Upper lobe of right lung (tissue), 1 donor: ENCODE data around the gene ZNF793. TPM values are rescaled to one million over a fixed set of nuclear protein-coding genes. Genes with fewer than 3 reads are reported as not detected.

Experiments used
- ATAC-seq: fragments of 200-7000 bp; cut with Tn5 transposase; one replicate; pipeline ENCODE4 v1.9.1; 2020; ENCODE audit warnings: mild to moderate bottlenecking, moderate library complexity
- DNase-seq: peaks from one replicate; pipeline ENCODE4 v3.0.0-alpha.2; 2020
- H3K27ac ChIP-seq: fragments of 200-600 bp; one replicate; pipeline ENCODE4 v1.8.0; 2022
- H3K27me3 ChIP-seq: fragments of 200-600 bp; one replicate; pipeline ENCODE4 v1.8.0; 2022; ENCODE audit warnings: mild to moderate bottlenecking
- H3K36me3 ChIP-seq: fragments of 200-600 bp; one replicate; pipeline ENCODE4 v1.8.0; 2022
- H3K4me1 ChIP-seq: fragments of 200-600 bp; one replicate; pipeline ENCODE4 v1.8.0; 2022
- H3K4me3 ChIP-seq: fragments of 200-600 bp; one replicate; pipeline ENCODE4 v1.8.0; 2022; ENCODE audit warnings: mild to moderate bottlenecking
- H3K9me3 ChIP-seq: fragments of 200-600 bp; one replicate; pipeline ENCODE4 v1.8.0; 2022
- intact Hi-C: fragments of 100-400 bp; cut with DNase I; formaldehyde crosslinking; loops from one replicate; pipeline ENCODE4 v1.11.0; 2022
- total RNA-seq: library from RNA; stranded (reverse); fragmentation: NEBNext Ultra II Directional; extraction: Animal tissue kit (Norgen Biotek cat#: 25700); gene quantifications from one replicate; pipeline ENCODE4 v1.2.1, GENCODE V29; 2021
- TF ChIP-seq, protein P1 (sequence below): fragments of 200-600 bp; IDR thresholded peaks from one replicate; pipeline ENCODE4 v1.8.0; 2022; ENCODE audit warnings: antibody characterized with exemption
- donor health status: DM: no; HTN: yes; CAD: no; lungs with severe emphysema.

Gene ZNF793
- total RNA-seq, 1 donor from 2014 or later, result 4.2 TPM

DNA sequence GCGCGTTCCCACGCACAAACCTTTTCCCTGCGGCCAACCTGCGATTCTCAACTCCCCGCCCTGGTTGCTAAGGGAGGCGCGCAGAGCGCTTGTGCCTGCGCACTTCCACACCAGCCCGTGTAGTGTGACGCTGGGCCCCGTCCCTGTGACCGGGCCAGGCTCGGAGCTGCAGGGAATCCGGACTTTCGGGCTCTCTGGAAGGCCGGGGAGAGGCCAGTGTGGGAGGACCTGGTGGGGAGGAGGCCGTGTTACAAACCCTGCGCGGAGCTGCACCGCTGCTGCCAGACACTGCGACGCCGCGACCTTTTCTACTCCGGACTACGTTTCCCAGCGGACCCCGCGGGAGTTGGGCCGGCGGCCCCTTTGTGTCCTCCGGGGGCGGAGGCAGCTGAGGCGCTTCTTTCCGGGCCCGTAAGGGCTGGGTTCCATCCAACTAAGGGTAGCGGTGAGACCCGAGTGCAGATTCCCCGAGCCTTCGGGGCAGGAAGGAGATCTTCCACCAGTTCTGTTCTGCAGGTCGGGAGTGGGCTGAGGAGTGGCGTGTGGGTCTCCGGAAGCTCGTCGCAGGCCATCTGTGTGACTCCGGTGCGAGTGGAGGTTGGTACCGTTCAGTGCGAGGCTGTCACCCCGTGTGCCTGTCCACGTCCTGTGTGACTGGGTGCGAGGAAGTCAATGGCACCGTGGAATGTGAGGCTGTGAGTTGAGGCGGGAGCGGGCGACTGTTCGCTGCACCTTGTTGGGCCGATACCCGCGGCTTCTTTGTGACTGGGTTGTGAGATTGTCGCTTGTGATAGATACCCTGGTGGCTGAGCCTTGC is 37.6 kb upstream of the ZNF793 start, which contains the start of gene ZNF570:
ZNF570 (plus strand) TSS at position 396 of the 817 bp plus-strand sequence. CDS start 999 bp downstream, outside the sequence.
- Histone ChIP-seq H3K27ac (peak within 1 kb of the TSS; percentile 93), H3K27me3 (no peaks in the 10 kb centered on the region), H3K4me3 (peak within 1 kb of the TSS; percentile 85), H3K9me3 (no peaks in the 10 kb centered on the region), H3K4me1 (peaks cover 21% of the 10 kb centered on the region), H3K36me3 (peaks cover under 1% of the 10 kb centered on the region)
- intact Hi-C loops, result no loop called here
- peak; percentile 95 for DNase-seq
- peak; percentile 91 for ATAC-seq
- TF ChIP-seq, protein P1, sequence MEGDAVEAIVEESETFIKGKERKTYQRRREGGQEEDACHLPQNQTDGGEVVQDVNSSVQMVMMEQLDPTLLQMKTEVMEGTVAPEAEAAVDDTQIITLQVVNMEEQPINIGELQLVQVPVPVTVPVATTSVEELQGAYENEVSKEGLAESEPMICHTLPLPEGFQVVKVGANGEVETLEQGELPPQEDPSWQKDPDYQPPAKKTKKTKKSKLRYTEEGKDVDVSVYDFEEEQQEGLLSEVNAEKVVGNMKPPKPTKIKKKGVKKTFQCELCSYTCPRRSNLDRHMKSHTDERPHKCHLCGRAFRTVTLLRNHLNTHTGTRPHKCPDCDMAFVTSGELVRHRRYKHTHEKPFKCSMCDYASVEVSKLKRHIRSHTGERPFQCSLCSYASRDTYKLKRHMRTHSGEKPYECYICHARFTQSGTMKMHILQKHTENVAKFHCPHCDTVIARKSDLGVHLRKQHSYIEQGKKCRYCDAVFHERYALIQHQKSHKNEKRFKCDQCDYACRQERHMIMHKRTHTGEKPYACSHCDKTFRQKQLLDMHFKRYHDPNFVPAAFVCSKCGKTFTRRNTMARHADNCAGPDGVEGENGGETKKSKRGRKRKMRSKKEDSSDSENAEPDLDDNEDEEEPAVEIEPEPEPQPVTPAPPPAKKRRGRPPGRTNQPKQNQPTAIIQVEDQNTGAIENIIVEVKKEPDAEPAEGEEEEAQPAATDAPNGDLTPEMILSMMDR, result no peak

DNA sequence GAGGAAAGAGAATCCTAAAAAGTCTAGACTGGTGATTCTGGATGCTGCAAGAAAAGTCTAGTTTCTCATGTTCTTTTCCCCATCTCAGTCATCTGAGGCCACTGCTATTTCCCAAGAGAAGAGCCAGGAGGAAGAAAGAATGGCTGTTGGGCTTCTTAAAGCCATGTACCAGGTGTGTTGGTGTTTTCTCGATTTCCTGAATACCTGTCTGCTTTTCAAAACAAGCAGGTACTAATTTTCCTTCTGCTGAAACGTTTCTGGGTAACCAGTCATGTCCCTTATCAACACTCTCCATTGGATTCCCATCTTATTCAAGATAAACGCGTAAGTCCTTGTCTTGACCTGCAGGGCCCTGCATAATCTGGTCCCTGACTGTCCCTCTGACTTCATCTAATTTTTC is 36.5 kb upstream of the ZNF793 start:
- Histone ChIP-seq H3K9me3 (no peaks in the 10 kb centered on the region), H3K4me3 (peak overlapping the region; percentile 85), H3K4me1 (peaks cover 21% of the 10 kb centered on the region), H3K27me3 (no peaks in the 10 kb centered on the region), H3K36me3 (peaks cover 7% of the 10 kb centered on the region), H3K27ac (no peak overlapping the region)
- DNase-seq, result no peak
- intact Hi-C loops, result no loop called here
- TF ChIP-seq, protein P1, result no peak
- no peak for ATAC-seq

GRCh38 chr19:37472165-37472564 is 34.6 kb upstream of the ZNF793 start:
- DNase-seq (no peak), ATAC-seq (no peak)
- intact Hi-C loops, result no loop called here
- Histone ChIP-seq H3K4me1 (peaks cover 16% of the 10 kb centered on the region), H3K9me3 (no peaks in the 10 kb centered on the region), H3K27ac (no peak overlapping the region), H3K4me3 (no peak overlapping the region), H3K27me3 (no peaks in the 10 kb centered on the region), H3K36me3 (peaks cover 22% of the 10 kb centered on the region)
- TF ChIP-seq, protein P1, result no peak

DNA sequence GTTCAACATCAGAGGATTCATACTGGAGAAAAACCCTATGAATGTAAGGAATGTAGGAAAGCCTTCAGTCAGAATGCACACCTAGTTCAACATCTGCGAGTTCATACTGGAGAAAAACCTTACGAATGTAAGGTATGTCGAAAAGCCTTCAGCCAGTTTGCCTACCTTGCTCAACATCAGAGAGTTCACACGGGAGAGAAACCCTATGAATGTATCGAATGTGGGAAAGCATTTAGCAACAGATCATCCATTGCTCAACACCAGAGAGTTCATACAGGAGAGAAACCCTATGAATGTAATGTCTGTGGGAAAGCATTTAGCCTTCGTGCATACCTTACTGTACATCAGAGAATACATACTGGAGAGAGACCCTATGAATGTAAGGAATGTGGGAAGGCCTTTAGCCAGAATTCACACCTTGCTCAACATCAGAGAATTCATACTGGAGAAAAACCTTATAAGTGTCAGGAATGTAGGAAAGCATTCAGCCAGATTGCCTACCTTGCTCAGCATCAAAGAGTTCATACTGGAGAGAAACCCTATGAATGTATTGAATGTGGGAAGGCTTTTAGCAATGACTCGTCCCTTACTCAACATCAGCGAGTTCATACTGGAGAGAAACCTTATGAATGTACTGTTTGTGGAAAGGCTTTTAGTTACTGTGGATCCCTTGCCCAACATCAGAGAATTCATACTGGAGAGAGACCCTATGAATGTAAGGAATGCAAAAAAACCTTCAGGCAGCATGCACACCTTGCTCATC is 22.2 kb upstream of the ZNF793 start:
- Histone ChIP-seq H3K4me3 (no peak overlapping the region), H3K4me1 (no peaks in the 10 kb centered on the region), H3K27me3 (no peaks in the 10 kb centered on the region), H3K9me3 (peaks cover 82% of the 10 kb centered on the region), H3K36me3 (peaks cover 24% of the 10 kb centered on the region), H3K27ac (no peak overlapping the region)
- ATAC-seq, result no peak
- TF ChIP-seq, protein P1, result no peak
- DNase-seq, result no peak
- intact Hi-C loops, result no loop called here

DNA sequence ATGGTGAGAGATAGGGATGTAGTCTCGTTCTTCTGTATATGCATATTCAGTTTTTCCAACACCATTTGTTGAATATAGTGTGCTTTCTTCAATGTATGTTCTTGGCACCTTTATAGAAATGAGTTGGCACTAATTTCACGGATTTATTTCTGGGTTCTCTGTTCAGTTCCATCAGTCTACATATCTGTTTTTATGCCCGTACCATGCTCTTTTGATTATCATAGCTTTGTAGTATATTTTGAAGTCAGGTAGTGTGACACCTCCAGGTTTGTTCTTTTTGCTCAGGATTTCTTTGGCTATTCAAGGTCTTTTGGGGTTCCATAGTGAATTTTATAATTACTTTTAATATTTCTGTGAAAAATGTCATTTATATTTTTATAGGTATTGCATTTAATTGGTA is 14.5 kb upstream of the ZNF793 start:
- DNase-seq, result no peak
- H3K4me1 ChIP-seq, result no peaks in the 10 kb centered on the region

More for the DNA sequence above, 14.5 kb upstream of the ZNF793 start:
- H3K27me3 ChIP-seq, result no peaks in the 10 kb centered on the region
- peaks cover 51% of the 10 kb centered on the region for H3K9me3 ChIP-seq
- no peak for ATAC-seq
- H3K4me3 ChIP-seq, result no peak overlapping the region
- H3K36me3 ChIP-seq, result no peaks in the 10 kb centered on the region
- intact Hi-C loops, result no loop called here
- TF ChIP-seq, protein P1, result no peak
- no peak overlapping the region for H3K27ac ChIP-seq
